HEK293 (cell line): ENCODE results near the gene GRM4.

ENCODE experiments used
- CTCF ChIA-PET: fragments of 350-600 bp; formaldehyde crosslinking; extraction: SDS; loops from one replicate; lab custom pipeline; 2021; ENCODE audit warnings: antibody characterized with exemption; lab: Yijun Ruan, JAX
- POLR2A ChIA-PET: fragments of 300-600 bp; formaldehyde crosslinking; extraction: SDS; loops from one replicate; lab custom pipeline; 2020; ENCODE audit warnings: antibody characterized with exemption, inconsistent platforms; lab: Yijun Ruan, JAX
- H3K27ac ChIP-seq: fragments of 200-500 bp; sonication (Bioruptor generic); 2 replicates; pipeline ENCODE4 v1.5.1; 2014; ENCODE audit warnings: low read depth, low read length, control low read depth, inconsistent platforms; ENCODE audit errors: extremely low read depth
- H3K36me3 ChIP-seq, 2 experiments: fragments of 200-500 bp in 1 of 2; sonication (Bioruptor generic) in 1 of 2; 1 replicate in 1 of 2; 2 replicates in 1 of 2; pipeline ENCODE4 v1.5.1; 2014 to 2017; ENCODE audit warnings: inconsistent platforms in 2 of 2, low read length in 2 of 2; ENCODE audit not compliant: control insufficient read depth in 2 of 2, insufficient read depth in 1 of 2
- H3K4me1 ChIP-seq: fragments of 200-500 bp; sonication (Bioruptor generic); 2 replicates; pipeline ENCODE4 v1.5.1; 2014; ENCODE audit warnings: mild to moderate bottlenecking, low read length, inconsistent platforms; ENCODE audit not compliant: control insufficient read depth, insufficient read depth
- H3K4me3 ChIP-seq: 2 replicates; pipeline ENCODE4 v1.5.1; 2011; ENCODE audit warnings: low read depth, mild to moderate bottlenecking, control low read depth, low read length, moderate library complexity
- H3K9me3 ChIP-seq: fragments of 200-500 bp; sonication (Bioruptor generic); 2 replicates; pipeline ENCODE4 v1.5.1; 2014; ENCODE audit warnings: low read depth, low read length, inconsistent platforms; ENCODE audit not compliant: control insufficient read depth, insufficient read depth
- GLI2 ChIP-seq: fragments of 450-650 bp; formaldehyde crosslinking; IDR thresholded peaks from 2 replicates; pipeline ENCODE4; 2017; ENCODE audit warnings: missing biosample characterization, missing genetic modification characterization, low read depth, borderline replicate concordance
- KLF7 ChIP-seq: fragments of 450-650 bp; formaldehyde crosslinking; IDR thresholded peaks from 2 replicates; pipeline ENCODE4 v1.5.1; 2016; ENCODE audit warnings: missing biosample characterization, missing genetic modification characterization, borderline replicate concordance
- KLF9 ChIP-seq: fragments of 450-650 bp; formaldehyde crosslinking; IDR thresholded peaks from 2 replicates; pipeline ENCODE4 v1.5.1; 2016; ENCODE audit warnings: missing biosample characterization, missing genetic modification characterization, low read depth
- SCRT1 ChIP-seq: fragments of 450-650 bp; formaldehyde crosslinking; IDR thresholded peaks from 2 replicates; pipeline ENCODE4 v1.5.1; 2016; ENCODE audit warnings: missing biosample characterization, missing genetic modification characterization, borderline replicate concordance
- SCRT2 ChIP-seq: fragments of 450-650 bp; formaldehyde crosslinking; IDR thresholded peaks from 2 replicates; pipeline ENCODE4 v1.5.1; 2016; ENCODE audit warnings: missing biosample characterization, missing genetic modification characterization
- ZBTB17 ChIP-seq: fragments of 450-650 bp; formaldehyde crosslinking; IDR thresholded peaks from 2 replicates; pipeline ENCODE4 v1.5.1; 2016; ENCODE audit warnings: missing biosample characterization, missing genetic modification characterization
- ZBTB20 ChIP-seq: fragments of 450-650 bp; formaldehyde crosslinking; IDR thresholded peaks from 2 replicates; pipeline ENCODE4 v1.5.1; 2016; ENCODE audit warnings: missing biosample characterization, missing genetic modification characterization
- ZBTB8A ChIP-seq: fragments of 450-650 bp; formaldehyde crosslinking; IDR thresholded peaks from 2 replicates; pipeline ENCODE4 v1.5.1; 2016; ENCODE audit warnings: missing biosample characterization, missing genetic modification characterization
- ZIC2 ChIP-seq: fragments of 450-650 bp; formaldehyde crosslinking; IDR thresholded peaks from 2 replicates; pipeline ENCODE4 v1.5.1; 2016; ENCODE audit warnings: missing biosample characterization, missing genetic modification characterization
- ZNF132 ChIP-seq: fragments of 450-650 bp; formaldehyde crosslinking; IDR thresholded peaks from 2 replicates; pipeline ENCODE4 v1.5.1; 2017; ENCODE audit warnings: missing biosample characterization, missing genetic modification characterization, borderline replicate concordance
- ZNF354C ChIP-seq: fragments of 450-650 bp; formaldehyde crosslinking; IDR thresholded peaks from 2 replicates; pipeline ENCODE4 v1.5.1; 2016; ENCODE audit warnings: missing biosample characterization, missing genetic modification characterization, low read depth, borderline replicate concordance
- ZNF404 ChIP-seq: fragments of 450-650 bp; formaldehyde crosslinking; IDR thresholded peaks from 2 replicates; pipeline ENCODE4 v1.5.1; 2017; ENCODE audit warnings: missing biosample characterization, missing genetic modification characterization
- ZNF473 ChIP-seq: fragments of 450-650 bp; formaldehyde crosslinking; IDR thresholded peaks from 2 replicates; pipeline ENCODE4 v1.5.1; 2017; ENCODE audit warnings: missing biosample characterization, missing genetic modification characterization
- ZNF571 ChIP-seq: fragments of 450-650 bp; formaldehyde crosslinking; IDR thresholded peaks from 2 replicates; pipeline ENCODE4 v1.5.0; 2017; ENCODE audit warnings: missing biosample characterization, missing genetic modification characterization
- ZNF580 ChIP-seq: fragments of 450-650 bp; formaldehyde crosslinking; IDR thresholded peaks from 2 replicates; pipeline ENCODE4 v1.5.1; 2016; ENCODE audit warnings: missing biosample characterization, missing genetic modification characterization
- ZNF600 ChIP-seq: fragments of 450-650 bp; formaldehyde crosslinking; IDR thresholded peaks from 2 replicates; pipeline ENCODE4 v1.5.1; 2016; ENCODE audit warnings: missing biosample characterization, missing genetic modification characterization
- ZNF623 ChIP-seq: fragments of 450-650 bp; formaldehyde crosslinking; IDR thresholded peaks from 2 replicates; pipeline ENCODE4 v1.5.1; 2016; ENCODE audit warnings: missing biosample characterization, missing genetic modification characterization
- ZNF692 ChIP-seq: fragments of 450-650 bp; formaldehyde crosslinking; IDR thresholded peaks from 2 replicates; pipeline ENCODE4 v1.5.1; 2016; ENCODE audit warnings: missing biosample characterization, missing genetic modification characterization
- ZNF701 ChIP-seq: fragments of 450-650 bp; formaldehyde crosslinking; IDR thresholded peaks from 2 replicates; pipeline ENCODE4 v1.5.1; 2016; ENCODE audit warnings: missing biosample characterization, missing genetic modification characterization
- TF ChIP-seq, protein P1 (sequence below): fragments of 450-650 bp; formaldehyde crosslinking; IDR thresholded peaks from 2 replicates; pipeline ENCODE4 v1.5.1; 2016; ENCODE audit warnings: missing biosample characterization, missing genetic modification characterization
- TF ChIP-seq, protein P2 (sequence below): fragments of 450-650 bp; formaldehyde crosslinking; IDR thresholded peaks from 2 replicates; pipeline ENCODE4 v1.5.1; 2016; ENCODE audit warnings: missing biosample characterization, missing genetic modification characterization
- TF ChIP-seq, protein P3 (sequence below): fragments of 450-650 bp; formaldehyde crosslinking; IDR thresholded peaks from 2 replicates; pipeline ENCODE4 v1.5.1; 2016; ENCODE audit warnings: missing biosample characterization, missing genetic modification characterization

Gene GRM4

GRCh38 chr6:34082348-34082747, 63.5 kb downstream of the GRM4 start:
- TF ChIP-seq ZNF571 = no peak
- TF ChIP-seq ZNF354C (tag by site-specific recombination) = no peak
- no peak for TF ChIP-seq ZNF473
- no peak for TF ChIP-seq SCRT1
- no peak for TF ChIP-seq SCRT2 (tag by site-specific recombination)
- TF ChIP-seq ZIC2 (tag by site-specific recombination) = peak; percentile 47
- TF ChIP-seq ZBTB8A = no peak
- Histone ChIP-seq H3K4me1 (no peaks in the 10 kb centered on the region), H3K4me3 (no peak overlapping the region), H3K9me3 (no peaks in the 10 kb centered on the region), H3K27ac (no peak overlapping the region), H3K36me3 (no peaks in the 10 kb centered on the region)
- CTCF ChIA-PET = interaction anchor here (0.6 to 1.7 kb wide), 2 partner anchors 27 to 73 kb away, joined by 4 to 5 read pairs; no protein-coding TSS in a partner anchor
- POLR2A ChIA-PET = no interaction called here

DNA sequence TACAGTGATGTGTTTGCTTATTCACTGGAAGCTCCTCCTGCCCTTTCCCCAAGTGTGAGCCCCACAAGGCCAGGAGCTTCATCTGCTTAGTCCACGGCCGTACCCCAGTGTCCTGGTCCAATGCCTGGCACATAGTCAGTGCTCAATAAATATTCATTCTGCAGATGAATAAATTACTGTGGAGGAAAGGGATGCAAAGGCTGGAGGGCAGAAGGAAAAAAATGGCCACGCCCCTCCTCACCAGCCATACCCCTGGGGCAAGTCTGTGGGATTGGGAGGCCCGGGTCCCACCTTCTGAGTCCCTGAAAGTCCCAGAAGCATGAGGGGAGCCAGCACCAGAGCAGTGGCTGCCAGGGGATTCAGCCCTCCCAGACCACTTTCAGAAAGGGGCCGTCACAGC, 65.5 kb downstream of the GRM4 start:
- ChIA-PET POLR2A (no interaction called here), CTCF (no interaction called here)
- Histone ChIP-seq H3K4me3 (no peak overlapping the region), H3K4me1 (no peaks in the 10 kb centered on the region), H3K36me3 (no peaks in the 10 kb centered on the region)
- TF ChIP-seq, protein P1, sequence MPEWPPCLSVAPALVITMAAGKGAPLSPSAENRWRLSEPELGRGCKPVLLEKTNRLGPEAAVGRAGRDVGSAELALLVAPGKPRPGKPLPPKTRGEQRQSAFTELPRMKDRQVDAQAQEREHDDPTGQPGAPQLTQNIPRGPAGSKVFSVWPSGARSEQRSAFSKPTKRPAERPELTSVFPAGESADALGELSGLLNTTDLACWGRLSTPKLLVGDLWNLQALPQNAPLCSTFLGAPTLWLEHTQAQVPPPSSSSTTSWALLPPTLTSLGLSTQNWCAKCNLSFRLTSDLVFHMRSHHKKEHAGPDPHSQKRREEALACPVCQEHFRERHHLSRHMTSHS (tag by site-specific recombination) = no peak
- no peak for TF ChIP-seq KLF7 (tag by site-specific recombination)
- no peak for TF ChIP-seq ZNF600 (tag by site-specific recombination)
- no peak for TF ChIP-seq ZNF132 (tag by site-specific recombination)
- TF ChIP-seq ZNF580 (tag by site-specific recombination) = no peak
- no peak for TF ChIP-seq GLI2 (tag by site-specific recombination)
- TF ChIP-seq KLF9 (tag by site-specific recombination) = no peak
- TF ChIP-seq ZNF404 (tag by site-specific recombination) = no peak
- TF ChIP-seq SCRT1 = no peak
- no peak for TF ChIP-seq ZBTB17 (tag by site-specific recombination)
- TF ChIP-seq, all 188 proteins: peak for 0
- Histone ChIP-seq H3K9me3 (no peaks in the 10 kb centered on the region), H3K27ac (no peak overlapping the region)

DNA sequence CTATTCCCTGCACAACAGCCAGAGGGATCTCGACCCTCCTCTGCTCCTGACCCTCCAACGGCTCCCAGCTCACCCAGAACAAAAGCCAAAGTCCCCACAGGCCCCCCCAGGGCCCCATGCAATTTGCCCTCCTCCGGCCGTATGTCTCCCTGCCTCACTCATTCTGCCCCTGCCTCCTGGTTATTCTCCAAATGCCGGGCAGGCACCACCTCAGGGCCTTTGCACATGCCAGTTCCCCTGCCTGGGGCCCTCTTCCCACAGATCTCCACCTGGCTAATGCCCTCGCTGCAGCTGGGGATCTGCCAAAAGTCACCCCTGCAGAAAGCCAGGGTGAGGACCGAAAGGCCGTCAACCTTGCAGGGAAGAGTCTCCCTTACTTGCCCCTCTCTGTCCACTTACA, 66.0 kb downstream of the GRM4 start:
- H3K36me3 ChIP-seq = no peaks in the 10 kb centered on the region
- H3K9me3 ChIP-seq = no peaks in the 10 kb centered on the region
- H3K27ac ChIP-seq = no peak overlapping the region
- POLR2A ChIA-PET = no interaction called here
- no peak overlapping the region for H3K4me3 ChIP-seq
- no peaks in the 10 kb centered on the region for H3K4me1 ChIP-seq
- TF ChIP-seq, protein P2, sequence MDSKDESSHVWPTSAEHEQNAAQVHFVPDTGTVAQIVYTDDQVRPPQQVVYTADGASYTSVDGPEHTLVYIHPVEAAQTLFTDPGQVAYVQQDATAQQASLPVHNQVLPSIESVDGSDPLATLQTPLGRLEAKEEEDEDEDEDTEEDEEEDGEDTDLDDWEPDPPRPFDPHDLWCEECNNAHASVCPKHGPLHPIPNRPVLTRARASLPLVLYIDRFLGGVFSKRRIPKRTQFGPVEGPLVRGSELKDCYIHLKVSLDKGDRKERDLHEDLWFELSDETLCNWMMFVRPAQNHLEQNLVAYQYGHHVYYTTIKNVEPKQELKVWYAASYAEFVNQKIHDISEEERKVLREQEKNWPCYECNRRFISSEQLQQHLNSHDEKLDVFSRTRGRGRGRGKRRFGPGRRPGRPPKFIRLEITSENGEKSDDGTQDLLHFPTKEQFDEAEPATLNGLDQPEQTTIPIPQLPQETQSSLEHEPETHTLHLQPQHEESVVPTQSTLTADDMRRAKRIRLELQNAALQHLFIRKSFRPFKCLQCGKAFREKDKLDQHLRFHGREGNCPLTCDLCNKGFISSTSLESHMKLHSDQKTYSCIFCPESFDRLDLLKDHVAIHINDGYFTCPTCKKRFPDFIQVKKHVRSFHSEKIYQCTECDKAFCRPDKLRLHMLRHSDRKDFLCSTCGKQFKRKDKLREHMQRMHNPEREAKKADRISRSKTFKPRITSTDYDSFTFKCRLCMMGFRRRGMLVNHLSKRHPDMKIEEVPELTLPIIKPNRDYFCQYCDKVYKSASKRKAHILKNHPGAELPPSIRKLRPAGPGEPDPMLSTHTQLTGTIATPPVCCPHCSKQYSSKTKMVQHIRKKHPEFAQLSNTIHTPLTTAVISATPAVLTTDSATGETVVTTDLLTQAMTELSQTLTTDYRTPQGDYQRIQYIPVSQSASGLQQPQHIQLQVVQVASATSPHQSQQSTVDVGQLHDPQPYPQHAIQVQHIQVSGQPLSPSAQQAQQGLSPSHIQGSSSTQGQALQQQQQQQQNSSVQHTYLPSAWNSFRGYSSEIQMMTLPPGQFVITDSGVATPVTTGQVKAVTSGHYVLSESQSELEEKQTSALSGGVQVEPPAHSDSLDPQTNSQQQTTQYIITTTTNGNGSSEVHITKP (tag by site-specific recombination) = no peak
- TF ChIP-seq ZBTB20 (tag by site-specific recombination) (no peak), ZNF623 (tag by site-specific recombination) (peak; percentile 94), ZNF692 (tag by site-specific recombination) (no peak), ZNF701 (no peak)
- TF ChIP-seq, protein P3, sequence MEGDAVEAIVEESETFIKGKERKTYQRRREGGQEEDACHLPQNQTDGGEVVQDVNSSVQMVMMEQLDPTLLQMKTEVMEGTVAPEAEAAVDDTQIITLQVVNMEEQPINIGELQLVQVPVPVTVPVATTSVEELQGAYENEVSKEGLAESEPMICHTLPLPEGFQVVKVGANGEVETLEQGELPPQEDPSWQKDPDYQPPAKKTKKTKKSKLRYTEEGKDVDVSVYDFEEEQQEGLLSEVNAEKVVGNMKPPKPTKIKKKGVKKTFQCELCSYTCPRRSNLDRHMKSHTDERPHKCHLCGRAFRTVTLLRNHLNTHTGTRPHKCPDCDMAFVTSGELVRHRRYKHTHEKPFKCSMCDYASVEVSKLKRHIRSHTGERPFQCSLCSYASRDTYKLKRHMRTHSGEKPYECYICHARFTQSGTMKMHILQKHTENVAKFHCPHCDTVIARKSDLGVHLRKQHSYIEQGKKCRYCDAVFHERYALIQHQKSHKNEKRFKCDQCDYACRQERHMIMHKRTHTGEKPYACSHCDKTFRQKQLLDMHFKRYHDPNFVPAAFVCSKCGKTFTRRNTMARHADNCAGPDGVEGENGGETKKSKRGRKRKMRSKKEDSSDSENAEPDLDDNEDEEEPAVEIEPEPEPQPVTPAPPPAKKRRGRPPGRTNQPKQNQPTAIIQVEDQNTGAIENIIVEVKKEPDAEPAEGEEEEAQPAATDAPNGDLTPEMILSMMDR (tag by site-specific recombination) = no peak
- TF ChIP-seq, all 188 proteins: peak for 1
- CTCF ChIA-PET = interaction anchor here (1.1 kb wide), 1 partner anchor 24 kb away, joined by 3 read pairs; no protein-coding TSS in a partner anchor
